H9 (cell line): ENCODE results near the gene ISLR2. TPM values are rescaled to one million over a fixed set of nuclear protein-coding genes. Genes with fewer than 3 reads are reported as not detected.

Experiments used
- DNase-seq: peaks from one replicate; pipeline ENCODE4 v3.0.0-alpha.2; 2017
- H2AFZ ChIP-seq: one replicate; pipeline ENCODE4 v1.6.1; 2013; ENCODE audit warnings: mild to moderate bottlenecking, low read length, control low read depth, moderate library complexity
- H2AK5ac ChIP-seq: 2 replicates; pipeline ENCODE4 v1.6.1; 2013; ENCODE audit warnings: low read length, control low read depth, mixed read lengths; ENCODE audit not compliant: insufficient read length
- H2BK120ac ChIP-seq: one replicate; pipeline ENCODE4 v1.6.1; 2013; ENCODE audit warnings: low read depth, mild to moderate bottlenecking, low read length, control low read depth, inconsistent platforms; ENCODE audit not compliant: poor library complexity, severe bottlenecking
- H2BK12ac ChIP-seq: 2 replicates; pipeline ENCODE4 v1.6.1; 2013; ENCODE audit warnings: low read length, control low read depth, mixed read lengths, low read depth; ENCODE audit not compliant: insufficient read length
- H2BK15ac ChIP-seq: 2 replicates; pipeline ENCODE4 v1.6.1; 2013; ENCODE audit warnings: low read depth, low read length, control low read depth
- H2BK20ac ChIP-seq: one replicate; pipeline ENCODE4 v1.6.1; 2013; ENCODE audit warnings: low read depth, mild to moderate bottlenecking, low read length, control low read depth, inconsistent platforms; ENCODE audit not compliant: poor library complexity, severe bottlenecking
- H2BK5ac ChIP-seq: 2 replicates; pipeline ENCODE4 v1.6.1; 2013; ENCODE audit warnings: low read length, control low read depth, mixed read lengths; ENCODE audit not compliant: insufficient read length
- H3K14ac ChIP-seq: 2 replicates; pipeline ENCODE4 v1.6.1; 2013; ENCODE audit warnings: low read length, control low read depth; ENCODE audit not compliant: insufficient read depth
- H3K18ac ChIP-seq: 2 replicates; pipeline ENCODE4 v1.6.1; 2013; ENCODE audit warnings: low read depth, mild to moderate bottlenecking, mixed read lengths, low read length, control low read depth; ENCODE audit not compliant: insufficient read length
- H3K23ac ChIP-seq: 2 replicates; pipeline ENCODE4 v1.6.1; 2013; ENCODE audit warnings: low read length, control low read depth, mixed read lengths, low read depth; ENCODE audit not compliant: insufficient read length
- H3K23me2 ChIP-seq: 2 replicates; pipeline ENCODE4 v1.6.1; 2013; ENCODE audit warnings: low read depth, mild to moderate bottlenecking, mixed read lengths, low read length, control low read depth; ENCODE audit not compliant: insufficient read length, poor library complexity, severe bottlenecking
- H3K27ac ChIP-seq: 2 replicates; pipeline ENCODE4 v1.5.1; 2013; ENCODE audit warnings: low read length, control low read depth, mixed read lengths, low read depth; ENCODE audit not compliant: insufficient read length
- H3K27me3 ChIP-seq: 2 replicates; pipeline ENCODE4 v1.6.1; 2013; ENCODE audit warnings: low read length, control low read depth, inconsistent platforms; ENCODE audit not compliant: insufficient read depth
- H3K4ac ChIP-seq: 2 replicates; pipeline ENCODE4 v1.6.1; 2013; ENCODE audit warnings: low read depth, mild to moderate bottlenecking, control low read depth, inconsistent platforms, low read length, moderate library complexity
- H3K4me1 ChIP-seq: 2 replicates; pipeline ENCODE4 v1.6.1; 2013; ENCODE audit warnings: low read length, control low read depth, inconsistent platforms; ENCODE audit not compliant: insufficient read depth
- H3K4me2 ChIP-seq: 2 replicates; pipeline ENCODE4 v1.6.1; 2013; ENCODE audit warnings: low read length, control low read depth, mixed read lengths; ENCODE audit not compliant: insufficient read length, insufficient read depth
- H3K56ac ChIP-seq: 2 replicates; pipeline ENCODE4 v1.6.1; 2013; ENCODE audit warnings: low read depth, mild to moderate bottlenecking, mixed read lengths, low read length, control low read depth; ENCODE audit not compliant: insufficient read length
- H3K79me1 ChIP-seq: 2 replicates; pipeline ENCODE4 v1.6.1; 2013; ENCODE audit warnings: low read depth, mild to moderate bottlenecking, moderate library complexity, low read length, control low read depth, inconsistent platforms; ENCODE audit not compliant: insufficient read depth, poor library complexity, severe bottlenecking
- H3K79me2 ChIP-seq: 2 replicates; pipeline ENCODE4 v1.6.1; 2013; ENCODE audit warnings: low read length, control low read depth, inconsistent platforms; ENCODE audit not compliant: insufficient read depth
- H3K9ac ChIP-seq: 2 replicates; pipeline ENCODE4 v1.6.1; 2013; ENCODE audit warnings: low read length, control low read depth, mixed read lengths; ENCODE audit not compliant: insufficient read length; ENCODE audit errors: extremely low read depth
- H3K9me3 ChIP-seq: one replicate; pipeline ENCODE4 v1.6.1; 2013; ENCODE audit warnings: low read depth, low read length, inconsistent platforms; ENCODE audit not compliant: control insufficient read depth
- H3T11ph ChIP-seq: one replicate; pipeline ENCODE4 v1.6.1; 2013; ENCODE audit warnings: mild to moderate bottlenecking, low read length, control low read depth, inconsistent platforms
- H4K20me1 ChIP-seq: one replicate; pipeline ENCODE4 v1.6.1; 2013; ENCODE audit not compliant: control insufficient read depth, insufficient read length, insufficient read depth
- H4K5ac ChIP-seq: 2 replicates; pipeline ENCODE4 v1.6.1; 2013; ENCODE audit warnings: low read depth, mild to moderate bottlenecking, mixed read lengths, low read length, control low read depth; ENCODE audit not compliant: insufficient read length
- H4K8ac ChIP-seq: replicated peaks from 2 replicates; pipeline ENCODE4 v1.6.1; 2013; ENCODE audit warnings: low read length, control low read depth, mixed read lengths, low read depth; ENCODE audit not compliant: insufficient read length
- H4K91ac ChIP-seq: 2 replicates; pipeline ENCODE4 v1.6.1; 2013; ENCODE audit warnings: low read depth, mild to moderate bottlenecking, moderate library complexity, mixed read lengths, low read length, control low read depth; ENCODE audit not compliant: insufficient read length
- H3K27ac Mint-ChIP-seq, 3 experiments: 2 replicates in 2 of 3; 3 replicates in 1 of 3; pipeline ENCODE4 v1.8.0; 2020 to 2021; ENCODE audit warnings: mixed read lengths in 3 of 3, mild to moderate bottlenecking in 1 of 3, moderate library complexity in 1 of 3
- H3K27me3 Mint-ChIP-seq: 2 replicates; pipeline ENCODE4 v1.8.0; 2021; ENCODE audit warnings: low read depth, mild to moderate bottlenecking, moderate library complexity, mixed read lengths
- H3K36me3 Mint-ChIP-seq, 3 experiments: 2 replicates in 2 of 3; 3 replicates in 1 of 3; pipeline ENCODE4 v1.8.0; 2020 to 2021; ENCODE audit warnings: low read depth in 3 of 3, mixed read lengths in 3 of 3; ENCODE audit not compliant: insufficient read depth in 1 of 3
- H3K4me1 Mint-ChIP-seq, 2 experiments: 2 replicates each; pipeline ENCODE4 v1.8.0; 2020; ENCODE audit warnings: mixed read lengths in 2 of 2
- H3K4me3 Mint-ChIP-seq, 2 experiments: 2 replicates in 1 of 2; 3 replicates in 1 of 2; pipeline ENCODE4 v1.8.0; 2020 to 2021; ENCODE audit warnings: mild to moderate bottlenecking in 2 of 2, mixed read lengths in 2 of 2, moderate library complexity in 1 of 2
- H3K9me3 Mint-ChIP-seq, 2 experiments: 2 replicates in 1 of 2; 3 replicates in 1 of 2; pipeline ENCODE4 v1.8.0; 2020; ENCODE audit warnings: mild to moderate bottlenecking in 2 of 2, mixed read lengths in 2 of 2, moderate library complexity in 1 of 2
- CTCF ChIP-seq: fragments of 200-600 bp; sonication (generic); conservative IDR thresholded peaks from 3 replicates; pipeline ENCODE4 v1.8.0; 2021; ENCODE audit warnings: antibody characterized with exemption, mild to moderate bottlenecking
- WGBS: extraction: QIAGEN DNeasy Blood & Tissue Kit; methylation state at CpG from one replicate; pipeline ENCODE4 v1.1.7; 2013; ENCODE audit warnings: missing lambda C conversion rate, low lambda C conversion rate, mixed read lengths; ENCODE audit not compliant: insufficient read length; ENCODE audit errors: extremely low coverage; 5-methylcytosine and 5-hydroxymethylcytosine counted together
- total RNA-seq: library from RNA; stranded (reverse); gene quantifications from 2 replicates; pipeline ENCODE4 v1.2.1, GENCODE V29; 2021

The ISLR2 gene
- total RNA-seq, 1 experiment from 2014 or later: 0.09 TPM

GRCh38 chr15:74156678-74157411, 26.5 kb downstream of the ISLR2 start:
- Histone ChIP-seq H3K23ac (no peak overlapping the region), H3K4me2 (no peak overlapping the region), H3K56ac (no peak overlapping the region), H2AK5ac (no peak overlapping the region), H3K18ac (no peak overlapping the region), H2BK20ac (no peak overlapping the region), H3K23me2 (no peaks in the 10 kb centered on the region), H2BK5ac (no peak overlapping the region), H3T11ph (no peak overlapping the region), H3K9ac (no peak overlapping the region), H4K91ac (no peak overlapping the region), H3K27me3 (no peaks in the 10 kb centered on the region), H4K20me1 (no peaks in the 10 kb centered on the region), H3K4ac (no peak overlapping the region), H3K79me1 (no peaks in the 10 kb centered on the region), H3K27ac (no peak overlapping the region), H3K4me1 (peaks cover 2% of the 10 kb centered on the region), H3K9me3 (no peaks in the 10 kb centered on the region), H2BK15ac (no peak overlapping the region), H3K14ac (no peak overlapping the region), H2AFZ (no peak overlapping the region), H4K8ac (no peak overlapping the region), H2BK12ac (no peak overlapping the region), H4K5ac (no peak overlapping the region), H3K79me2 (no peaks in the 10 kb centered on the region), H2BK120ac (no peak overlapping the region)
- no peak for TF ChIP-seq CTCF
- peaks cover 16% of the 10 kb centered on the region for H3K27me3 Mint-ChIP-seq
- H3K27ac Mint-ChIP-seq: no peak overlapping the region; a peak in 2 of 7 replicates
- DNase-seq: peak; percentile 22
- H3K4me1 Mint-ChIP-seq: peaks cover 4% of the 10 kb centered on the region in 2 experiments; a peak in 3 of 4 replicates
- H3K4me3 Mint-ChIP-seq: no peak overlapping the region
- WGBS: no CpG with 5 or more reads among the region's 7 CpGs
- H3K36me3 Mint-ChIP-seq: no peaks in the 10 kb centered on the region
- H3K9me3 Mint-ChIP-seq: no peaks in the 10 kb centered on the region
